Adrenal gland (tissue), 5 donors: ENCODE data around the gene GPC5.

Experiments
- CTCF ChIP-seq, 6 experiments: fragments of 450-650 bp in 4 of 6; fragments of 200-600 bp in 2 of 6; sonication (generic) in 1 of 6; IDR thresholded peaks; 1 replicate in 5 of 6; 2 replicates in 1 of 6; pipeline versions ENCODE4 v1.5.1 to v1.8.0; 2016 to 2021; ENCODE audit warnings: antibody characterized with exemption in 6 of 6, mild to moderate bottlenecking in 2 of 6, moderate library complexity in 1 of 6
- POLR2A ChIP-seq, 2 donors: fragments of 450-650 bp; IDR thresholded peaks; one replicate each; pipeline ENCODE4 v1.6.1; 2017; ENCODE audit warnings: antibody characterized with exemption in 2 of 2, mild to moderate bottlenecking in 2 of 2, moderate library complexity in 1 of 2
- donor health status: DM: no; HTN: no; CAD: no.

GRCh38 chr13:91356919-91357612 lies 41.4 kb upstream of the GPC5 start:
- TF ChIP-seq CTCF (IDR thresholded peaks at IDR 0.05) (no peak), POLR2A (IDR thresholded peaks at IDR 0.05) (no peak)
